ENCODE results near the gene PDHB.

DNA sequence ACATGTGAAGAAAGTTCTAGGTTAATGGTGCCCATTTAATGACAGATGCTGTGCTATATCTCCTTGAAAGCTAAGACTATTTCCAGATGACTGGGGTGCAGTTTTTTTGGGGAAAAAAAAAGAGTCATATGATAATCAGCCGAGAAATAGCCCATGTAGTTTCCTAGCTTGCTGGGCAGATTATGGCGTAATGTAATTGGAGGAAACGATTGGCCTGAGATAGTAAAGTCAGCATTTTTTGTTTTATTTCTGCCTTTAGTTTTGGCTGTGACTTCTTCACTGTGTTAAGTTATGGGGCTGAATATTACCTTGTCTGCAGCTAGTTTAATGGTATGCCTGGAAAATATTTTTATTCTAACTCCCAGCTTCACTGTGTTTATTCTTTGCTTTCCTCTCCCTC lies 24.0 kb downstream of the PDHB start:
- TF ChIP-seq, protein P1, sequence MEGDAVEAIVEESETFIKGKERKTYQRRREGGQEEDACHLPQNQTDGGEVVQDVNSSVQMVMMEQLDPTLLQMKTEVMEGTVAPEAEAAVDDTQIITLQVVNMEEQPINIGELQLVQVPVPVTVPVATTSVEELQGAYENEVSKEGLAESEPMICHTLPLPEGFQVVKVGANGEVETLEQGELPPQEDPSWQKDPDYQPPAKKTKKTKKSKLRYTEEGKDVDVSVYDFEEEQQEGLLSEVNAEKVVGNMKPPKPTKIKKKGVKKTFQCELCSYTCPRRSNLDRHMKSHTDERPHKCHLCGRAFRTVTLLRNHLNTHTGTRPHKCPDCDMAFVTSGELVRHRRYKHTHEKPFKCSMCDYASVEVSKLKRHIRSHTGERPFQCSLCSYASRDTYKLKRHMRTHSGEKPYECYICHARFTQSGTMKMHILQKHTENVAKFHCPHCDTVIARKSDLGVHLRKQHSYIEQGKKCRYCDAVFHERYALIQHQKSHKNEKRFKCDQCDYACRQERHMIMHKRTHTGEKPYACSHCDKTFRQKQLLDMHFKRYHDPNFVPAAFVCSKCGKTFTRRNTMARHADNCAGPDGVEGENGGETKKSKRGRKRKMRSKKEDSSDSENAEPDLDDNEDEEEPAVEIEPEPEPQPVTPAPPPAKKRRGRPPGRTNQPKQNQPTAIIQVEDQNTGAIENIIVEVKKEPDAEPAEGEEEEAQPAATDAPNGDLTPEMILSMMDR (IDR thresholded peaks at IDR 0.05; ENCODE audit: low read length): no peak
- no peak for TF ChIP-seq EZH2 (IDR thresholded peaks at IDR 0.05; ENCODE audit: borderline replicate concordance, low read length)

Measured in OCI-LY1 (cell line).